HG02623 (cell line): ENCODE results near the gene CDC42BPA.
"Not testable (repeated sequence)": the region's sequence is repeated elsewhere in the genome, so short reads cannot be mapped to it uniquely, and the experiment has no call there.

Experiments
- ATAC-seq: cut with Tn5 transposase; IDR thresholded peaks from one replicate; pipeline ENCODE4 v1.9.1; 2021; ENCODE audit warnings: moderate library complexity; ENCODE audit not compliant: unreplicated experiment

The CDC42BPA gene

GRCh38 chr1:227265891-227266290, 52.4 kb downstream of the CDC42BPA start:
- ATAC-seq = no peak

GRCh38 chr1:227263869-227264268, 54.4 kb downstream of the CDC42BPA start:
- ATAC-seq = no peak

- no peak for ATAC-seq
Observed at GRCh38 chr1:227261501-227261900, 56.8 kb downstream of the CDC42BPA start.

GRCh38 chr1:227260433-227260832, 57.9 kb downstream of the CDC42BPA start:
- no peak for ATAC-seq

- no peak for ATAC-seq
Observed at GRCh38 chr1:227257964-227258363, 60.3 kb downstream of the CDC42BPA start.

GRCh38 chr1:227255086-227255732, 63.1 kb downstream of the CDC42BPA start:
- ATAC-seq = no peak

GRCh38 chr1:227253065-227253464, 65.2 kb downstream of the CDC42BPA start:
- ATAC-seq = no peak

- no peak for ATAC-seq
Observed at GRCh38 chr1:227245613-227246320, 72.5 kb downstream of the CDC42BPA start.

GRCh38 chr1:227244339-227245118, 73.8 kb downstream of the CDC42BPA start:
- ATAC-seq = no peak

GRCh38 chr1:227242811-227243682, 75.2 kb downstream of the CDC42BPA start:
- ATAC-seq = no peak

GRCh38 chr1:227240983-227241382, 77.3 kb downstream of the CDC42BPA start:
- no peak for ATAC-seq

GRCh38 chr1:227234998-227235405, 83.3 kb downstream of the CDC42BPA start:
- ATAC-seq = no peak

GRCh38 chr1:227231128-227231527, 87.2 kb downstream of the CDC42BPA start:
- ATAC-seq = not testable (repeated sequence)

GRCh38 chr1:227228201-227228600, 90.1 kb downstream of the CDC42BPA start:
- ATAC-seq = no peak

GRCh38 chr1:227227761-227228160, 90.5 kb downstream of the CDC42BPA start:
- no peak for ATAC-seq

GRCh38 chr1:227225715-227226346, 92.5 kb downstream of the CDC42BPA start:
- no peak for ATAC-seq

- ATAC-seq = no peak
Observed at GRCh38 chr1:227223171-227223806, 95.0 kb downstream of the CDC42BPA start.

GRCh38 chr1:227219715-227220292, 98.5 kb downstream of the CDC42BPA start:
- ATAC-seq = no peak

GRCh38 chr1:227218870-227219573, 99.3 kb downstream of the CDC42BPA start:
- no peak for ATAC-seq
